ENCODE measurements around the gene KRABD2.
"Not testable (repeated sequence)": the region's sequence is repeated elsewhere in the genome, so short reads cannot be mapped to it uniquely, and the experiment has no call there.

The KRABD2 gene

DNA sequence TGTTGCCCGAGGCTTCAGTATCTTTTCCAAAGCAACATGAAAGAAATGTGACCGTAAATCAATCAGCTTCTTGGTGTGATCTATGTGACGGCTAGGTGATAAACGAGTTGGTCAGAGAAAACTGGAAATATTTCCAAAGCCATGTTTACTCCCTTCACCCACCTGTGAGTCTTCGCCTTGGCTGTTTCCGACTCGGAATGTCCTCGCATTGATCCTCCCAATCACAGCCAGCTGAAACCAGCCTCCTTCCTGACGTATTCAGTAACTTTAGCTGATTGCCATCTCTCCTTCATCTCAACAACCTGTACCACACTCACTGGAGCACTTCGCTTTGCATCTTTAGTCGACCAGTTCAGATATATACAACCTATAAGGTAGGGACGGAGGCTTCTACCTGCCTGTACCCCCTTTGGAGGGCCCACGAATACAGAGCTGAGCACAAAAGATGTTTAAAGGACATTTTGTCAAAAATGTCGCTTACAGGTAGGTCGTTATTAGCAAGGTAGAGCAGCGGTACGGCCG, 705 bp downstream of the KRABD2 start (continued):
- TF ChIP-seq, protein P1, sequence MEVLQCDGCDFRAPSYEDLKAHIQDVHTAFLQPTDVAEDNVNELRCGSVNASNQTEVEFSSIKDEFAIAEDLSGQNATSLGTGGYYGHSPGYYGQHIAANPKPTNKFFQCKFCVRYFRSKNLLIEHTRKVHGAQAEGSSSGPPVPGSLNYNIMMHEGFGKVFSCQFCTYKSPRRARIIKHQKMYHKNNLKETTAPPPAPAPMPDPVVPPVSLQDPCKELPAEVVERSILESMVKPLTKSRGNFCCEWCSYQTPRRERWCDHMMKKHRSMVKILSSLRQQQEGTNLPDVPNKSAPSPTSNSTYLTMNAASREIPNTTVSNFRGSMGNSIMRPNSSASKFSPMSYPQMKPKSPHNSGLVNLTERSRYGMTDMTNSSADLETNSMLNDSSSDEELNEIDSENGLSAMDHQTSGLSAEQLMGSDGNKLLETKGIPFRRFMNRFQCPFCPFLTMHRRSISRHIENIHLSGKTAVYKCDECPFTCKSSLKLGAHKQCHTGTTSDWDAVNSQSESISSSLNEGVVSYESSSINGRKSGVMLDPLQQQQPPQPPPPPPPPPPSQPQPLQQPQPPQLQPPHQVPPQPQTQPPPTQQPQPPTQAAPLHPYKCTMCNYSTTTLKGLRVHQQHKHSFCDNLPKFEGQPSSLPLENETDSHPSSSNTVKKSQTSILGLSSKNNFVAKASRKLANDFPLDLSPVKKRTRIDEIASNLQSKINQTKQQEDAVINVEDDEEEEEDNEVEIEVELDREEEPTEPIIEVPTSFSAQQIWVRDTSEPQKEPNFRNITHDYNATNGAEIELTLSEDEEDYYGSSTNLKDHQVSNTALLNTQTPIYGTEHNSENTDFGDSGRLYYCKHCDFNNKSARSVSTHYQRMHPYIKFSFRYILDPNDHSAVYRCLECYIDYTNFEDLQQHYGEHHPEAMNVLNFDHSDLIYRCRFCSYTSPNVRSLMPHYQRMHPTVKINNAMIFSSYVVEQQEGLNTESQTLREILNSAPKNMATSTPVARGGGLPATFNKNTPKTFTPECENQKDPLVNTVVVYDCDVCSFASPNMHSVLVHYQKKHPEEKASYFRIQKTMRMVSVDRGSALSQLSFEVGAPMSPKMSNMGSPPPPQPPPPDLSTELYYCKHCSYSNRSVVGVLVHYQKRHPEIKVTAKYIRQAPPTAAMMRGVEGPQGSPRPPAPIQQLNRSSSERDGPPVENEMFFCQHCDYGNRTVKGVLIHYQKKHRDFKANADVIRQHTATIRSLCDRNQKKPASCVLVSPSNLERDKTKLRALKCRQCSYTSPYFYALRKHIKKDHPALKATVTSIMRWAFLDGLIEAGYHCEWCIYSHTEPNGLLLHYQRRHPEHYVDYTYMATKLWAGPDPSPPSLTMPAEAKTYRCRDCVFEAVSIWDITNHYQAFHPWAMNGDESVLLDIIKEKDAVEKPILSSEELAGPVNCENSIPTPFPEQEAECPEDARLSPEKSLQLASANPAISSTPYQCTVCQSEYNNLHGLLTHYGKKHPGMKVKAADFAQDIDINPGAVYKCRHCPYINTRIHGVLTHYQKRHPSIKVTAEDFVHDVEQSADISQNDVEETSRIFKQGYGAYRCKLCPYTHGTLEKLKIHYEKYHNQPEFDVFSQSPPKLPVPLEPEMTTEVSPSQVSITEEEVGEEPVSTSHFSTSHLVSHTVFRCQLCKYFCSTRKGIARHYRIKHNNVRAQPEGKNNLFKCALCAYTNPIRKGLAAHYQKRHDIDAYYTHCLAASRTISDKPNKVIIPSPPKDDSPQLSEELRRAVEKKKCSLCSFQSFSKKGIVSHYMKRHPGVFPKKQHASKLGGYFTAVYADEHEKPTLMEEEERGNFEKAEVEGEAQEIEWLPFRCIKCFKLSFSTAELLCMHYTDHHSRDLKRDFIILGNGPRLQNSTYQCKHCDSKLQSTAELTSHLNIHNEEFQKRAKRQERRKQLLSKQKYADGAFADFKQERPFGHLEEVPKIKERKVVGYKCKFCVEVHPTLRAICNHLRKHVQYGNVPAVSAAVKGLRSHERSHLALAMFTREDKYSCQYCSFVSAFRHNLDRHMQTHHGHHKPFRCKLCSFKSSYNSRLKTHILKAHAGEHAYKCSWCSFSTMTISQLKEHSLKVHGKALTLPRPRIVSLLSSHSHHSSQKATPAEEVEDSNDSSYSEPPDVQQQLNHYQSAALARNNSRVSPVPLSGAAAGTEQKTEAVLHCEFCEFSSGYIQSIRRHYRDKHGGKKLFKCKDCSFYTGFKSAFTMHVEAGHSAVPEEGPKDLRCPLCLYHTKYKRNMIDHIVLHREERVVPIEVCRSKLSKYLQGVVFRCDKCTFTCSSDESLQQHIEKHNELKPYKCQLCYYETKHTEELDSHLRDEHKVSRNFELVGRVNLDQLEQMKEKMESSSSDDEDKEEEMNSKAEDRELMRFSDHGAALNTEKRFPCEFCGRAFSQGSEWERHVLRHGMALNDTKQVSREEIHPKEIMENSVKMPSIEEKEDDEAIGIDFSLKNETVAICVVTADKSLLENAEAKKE (CRISPR knock-in tag; IDR thresholded peaks at IDR 0.05), result no peak
- TF ChIP-seq EZH2phosphoT487 (IDR thresholded peaks at IDR 0.05; ENCODE audit: unreplicated experiment) (no peak), NANOG (IDR thresholded peaks at IDR 0.05; ENCODE audit: borderline replicate concordance) (no peak), ZNF114 (CRISPR knock-in tag; IDR thresholded peaks at IDR 0.05) (no peak)
- TF ChIP-seq, protein P2, sequence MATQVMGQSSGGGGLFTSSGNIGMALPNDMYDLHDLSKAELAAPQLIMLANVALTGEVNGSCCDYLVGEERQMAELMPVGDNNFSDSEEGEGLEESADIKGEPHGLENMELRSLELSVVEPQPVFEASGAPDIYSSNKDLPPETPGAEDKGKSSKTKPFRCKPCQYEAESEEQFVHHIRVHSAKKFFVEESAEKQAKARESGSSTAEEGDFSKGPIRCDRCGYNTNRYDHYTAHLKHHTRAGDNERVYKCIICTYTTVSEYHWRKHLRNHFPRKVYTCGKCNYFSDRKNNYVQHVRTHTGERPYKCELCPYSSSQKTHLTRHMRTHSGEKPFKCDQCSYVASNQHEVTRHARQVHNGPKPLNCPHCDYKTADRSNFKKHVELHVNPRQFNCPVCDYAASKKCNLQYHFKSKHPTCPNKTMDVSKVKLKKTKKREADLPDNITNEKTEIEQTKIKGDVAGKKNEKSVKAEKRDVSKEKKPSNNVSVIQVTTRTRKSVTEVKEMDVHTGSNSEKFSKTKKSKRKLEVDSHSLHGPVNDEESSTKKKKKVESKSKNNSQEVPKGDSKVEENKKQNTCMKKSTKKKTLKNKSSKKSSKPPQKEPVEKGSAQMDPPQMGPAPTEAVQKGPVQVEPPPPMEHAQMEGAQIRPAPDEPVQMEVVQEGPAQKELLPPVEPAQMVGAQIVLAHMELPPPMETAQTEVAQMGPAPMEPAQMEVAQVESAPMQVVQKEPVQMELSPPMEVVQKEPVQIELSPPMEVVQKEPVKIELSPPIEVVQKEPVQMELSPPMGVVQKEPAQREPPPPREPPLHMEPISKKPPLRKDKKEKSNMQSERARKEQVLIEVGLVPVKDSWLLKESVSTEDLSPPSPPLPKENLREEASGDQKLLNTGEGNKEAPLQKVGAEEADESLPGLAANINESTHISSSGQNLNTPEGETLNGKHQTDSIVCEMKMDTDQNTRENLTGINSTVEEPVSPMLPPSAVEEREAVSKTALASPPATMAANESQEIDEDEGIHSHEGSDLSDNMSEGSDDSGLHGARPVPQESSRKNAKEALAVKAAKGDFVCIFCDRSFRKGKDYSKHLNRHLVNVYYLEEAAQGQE (IDR thresholded peaks at IDR 0.05; ENCODE audit: unreplicated experiment), result no peak

DNA sequence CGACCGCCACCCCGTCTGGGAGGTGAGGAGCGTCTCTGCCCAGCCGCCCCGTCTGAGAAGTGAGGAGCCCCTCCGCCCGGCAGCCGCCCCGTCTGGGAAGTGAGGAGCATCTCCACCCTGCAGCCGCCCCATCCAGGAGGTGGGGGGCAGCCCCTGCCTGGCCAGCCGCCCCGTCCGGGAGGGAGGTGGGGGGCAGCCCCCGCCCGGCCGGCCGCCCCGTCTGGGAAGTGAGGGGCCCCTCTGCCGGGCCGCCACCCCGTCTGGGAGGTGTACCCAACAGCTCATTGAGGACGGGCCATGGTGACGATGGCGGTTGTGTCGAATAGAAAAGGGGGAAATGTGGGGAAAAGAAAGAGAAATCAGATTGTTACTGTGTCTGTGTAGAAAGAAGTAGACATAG, 2.6 kb downstream of the KRABD2 start:
- H3K79me2 ChIP-seq (replicated peaks; ENCODE audit: insufficient read depth); H4K20me1 ChIP-seq (replicated peaks; ENCODE audit: insufficient read depth); H3K27ac Mint-ChIP-seq; H3K9me2 ChIP-seq (ENCODE audit: insufficient read depth); DNase-seq (ENCODE audit: low spot score); H3K4me3 ChIP-seq; H3K9me3 Mint-ChIP-seq; H3K4me3 Mint-ChIP-seq; H3K27me3 ChIP-seq (ENCODE audit: insufficient read depth); H3K27ac ChIP-seq (ENCODE audit: low read depth); H3K27me3 Mint-ChIP-seq (ENCODE audit: insufficient read depth, low read depth, poor library complexity); H3K4me2 ChIP-seq; H2AFZ ChIP-seq; ATAC-seq: not testable (repeated sequence)
- Mint-ChIP-seq H3K36me3 (ENCODE audit: low read depth) (peaks cover 64% of the 10 kb centered on the region), H3K4me1 (peaks cover 16% of the 10 kb centered on the region)
- Histone ChIP-seq H3K36me3 (ENCODE audit: insufficient read depth) (peaks cover 32% of the 10 kb centered on the region), H3K4me1 (ENCODE audit: insufficient read depth) (peaks cover 19% of the 10 kb centered on the region; the same call in 1 of the 2 replicates), H3F3A (replicated peaks; ENCODE audit: low read depth) (peaks cover 22% of the 10 kb centered on the region)

Measured in GM23338 (cell line).